Stomach (tissue), 4 donors: ENCODE data around the gene UBE2G1.

ENCODE experiments used
- POLR2A ChIP-seq, 4 donors: fragments of 450-650 bp; IDR thresholded peaks; one replicate each; pipeline ENCODE4 v1.6.1; 2016; ENCODE audit warnings: antibody characterized with exemption in 4 of 4, control low read depth in 2 of 4, mild to moderate bottlenecking in 1 of 4, moderate library complexity in 1 of 4
- POLR2AphosphoS5 ChIP-seq, 3 donors: sonication (generic); formaldehyde crosslinking; IDR thresholded peaks; one replicate each; pipeline ENCODE4 v1.6.1; 2016; ENCODE audit warnings: antibody characterized with exemption in 3 of 3
- TF ChIP-seq, protein P1 (sequence below), 7 experiments: fragments of 450-650 bp in 4 of 7; fragments of 200-600 bp in 3 of 7; sonication (generic) in 3 of 7; IDR thresholded peaks; one replicate each; pipeline ENCODE4 v1.5.1; 2016 to 2019; ENCODE audit warnings: antibody characterized with exemption in 7 of 7, control low read depth in 2 of 7, mild to moderate bottlenecking in 1 of 7

DNA sequence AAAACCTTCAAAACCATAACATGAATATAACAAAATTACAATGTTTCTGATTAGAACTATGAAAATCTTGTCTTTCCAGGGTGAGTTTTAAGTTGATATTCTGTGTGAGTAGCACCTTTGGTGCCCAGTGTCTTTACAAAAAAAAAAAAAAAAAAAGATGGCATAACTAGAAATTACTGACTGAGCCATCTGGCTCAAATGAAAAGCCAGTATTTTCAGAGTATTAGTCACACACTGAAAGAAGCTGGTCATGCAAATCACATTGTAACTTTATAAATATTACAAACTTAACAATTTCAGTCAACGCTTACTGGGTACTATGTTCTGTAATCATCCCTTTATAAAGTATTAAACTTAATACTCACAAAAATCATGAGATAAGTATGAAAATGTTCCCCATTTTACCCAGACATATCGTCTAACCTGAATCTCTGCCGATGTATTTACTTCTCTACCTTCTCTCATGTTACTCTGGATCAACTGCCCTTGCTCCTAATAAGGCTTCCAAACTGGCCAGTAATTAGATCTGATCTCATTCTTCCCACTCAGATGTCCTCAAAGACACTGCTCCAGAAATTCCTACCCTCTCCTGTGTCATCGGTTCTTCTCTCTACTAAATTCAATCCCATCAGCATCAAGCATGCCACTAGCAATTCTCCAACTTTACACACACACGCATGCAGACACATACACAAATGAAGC, 25.4 kb downstream of the UBE2G1 start:
- TF ChIP-seq, protein P1, sequence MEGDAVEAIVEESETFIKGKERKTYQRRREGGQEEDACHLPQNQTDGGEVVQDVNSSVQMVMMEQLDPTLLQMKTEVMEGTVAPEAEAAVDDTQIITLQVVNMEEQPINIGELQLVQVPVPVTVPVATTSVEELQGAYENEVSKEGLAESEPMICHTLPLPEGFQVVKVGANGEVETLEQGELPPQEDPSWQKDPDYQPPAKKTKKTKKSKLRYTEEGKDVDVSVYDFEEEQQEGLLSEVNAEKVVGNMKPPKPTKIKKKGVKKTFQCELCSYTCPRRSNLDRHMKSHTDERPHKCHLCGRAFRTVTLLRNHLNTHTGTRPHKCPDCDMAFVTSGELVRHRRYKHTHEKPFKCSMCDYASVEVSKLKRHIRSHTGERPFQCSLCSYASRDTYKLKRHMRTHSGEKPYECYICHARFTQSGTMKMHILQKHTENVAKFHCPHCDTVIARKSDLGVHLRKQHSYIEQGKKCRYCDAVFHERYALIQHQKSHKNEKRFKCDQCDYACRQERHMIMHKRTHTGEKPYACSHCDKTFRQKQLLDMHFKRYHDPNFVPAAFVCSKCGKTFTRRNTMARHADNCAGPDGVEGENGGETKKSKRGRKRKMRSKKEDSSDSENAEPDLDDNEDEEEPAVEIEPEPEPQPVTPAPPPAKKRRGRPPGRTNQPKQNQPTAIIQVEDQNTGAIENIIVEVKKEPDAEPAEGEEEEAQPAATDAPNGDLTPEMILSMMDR (IDR thresholded peaks at IDR 0.05), result no peak
- TF ChIP-seq POLR2AphosphoS5 (IDR thresholded peaks at IDR 0.05), result no peak
- TF ChIP-seq POLR2A (IDR thresholded peaks at IDR 0.05), result no peak
